ENCODE measurements around the gene MT1F. TPM values are rescaled to one million over a fixed set of nuclear protein-coding genes. Genes with fewer than 3 reads are reported as not detected.

Gene MT1F
- total RNA-seq, 1 experiment from 2014 or later = 7.3 TPM

DNA sequence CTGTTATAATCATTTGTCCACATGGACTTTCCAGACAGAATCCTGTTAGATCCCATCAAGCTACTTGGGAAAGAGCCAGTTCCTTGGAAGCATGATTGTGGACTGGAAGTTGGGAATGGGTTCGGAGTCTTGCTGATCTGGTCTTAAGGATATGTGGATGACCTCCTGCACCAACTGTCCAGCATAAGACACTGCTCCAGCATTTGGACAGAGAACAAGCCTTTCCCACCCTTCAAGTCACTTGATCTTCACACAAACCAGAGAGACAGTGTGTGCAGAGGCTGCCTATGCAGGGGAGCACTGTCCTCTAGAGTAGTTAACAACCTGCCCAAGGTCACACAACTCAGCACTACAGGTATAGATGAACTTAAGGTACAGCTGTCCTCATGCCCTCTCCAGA is 11.9 kb upstream of the MT1F start (continued):
- TF ChIP-seq ZBTB33 (IDR thresholded peaks at IDR 0.05; ENCODE audit: extremely low read depth, insufficient replicate concordance, low read length) (no peak), POLR2A (IDR thresholded peaks at IDR 0.05; ENCODE audit: borderline replicate concordance, extremely low read depth, insufficient read depth, insufficient read length) (no peak), CEBPB (IDR thresholded peaks at IDR 0.05; ENCODE audit: low read depth) (no peak), YY1 (IDR thresholded peaks at IDR 0.05; ENCODE audit: extremely low read depth, insufficient replicate concordance, low read depth, low read length) (no peak), EGR1 (IDR thresholded peaks at IDR 0.05; ENCODE audit: low read depth) (no peak), SP1 (IDR thresholded peaks at IDR 0.05; ENCODE audit: low read depth) (no peak), ELF1 (IDR thresholded peaks at IDR 0.05; ENCODE audit: borderline replicate concordance, low read depth) (no peak), CTCF (IDR thresholded peaks at IDR 0.05 in 2 of 3, conservative IDR thresholded peaks at IDR 0.05 in 1 of 3; ENCODE audit: borderline replicate concordance in 1 of 3, insufficient read depth in 1 of 3, low read depth in 2 of 3, low read length in 2 of 3) (no peak), CBX3 (IDR thresholded peaks at IDR 0.05; ENCODE audit: low read depth) (no peak)

GRCh38 chr16:56647641-56648431 is 9.9 kb upstream of the MT1F start:
- Histone ChIP-seq H3K79me2 (ENCODE audit: insufficient read depth, low read length) (no peaks in the 10 kb centered on the region), H3K4me3 (replicated peaks in 1 of 2; ENCODE audit: low read depth in 1 of 2, low read length in 2 of 2) (no peak overlapping the region), H3K36me3 (ENCODE audit: control insufficient read depth in 1 of 2, insufficient read depth in 2 of 2, low read length in 2 of 2) (no peaks in the 10 kb centered on the region), H3K9me2 (ENCODE audit: insufficient read depth) (no peaks in the 10 kb centered on the region), H3K9ac (ENCODE audit: low read length) (no peak overlapping the region), H3K4me1 (ENCODE audit: control insufficient read depth in 1 of 2, insufficient read depth in 2 of 2, low read length in 2 of 2) (peaks cover 11 to 23% of the 10 kb centered on the region in 2 experiments), H3K9me3 (ENCODE audit: control insufficient read depth in 1 of 2, insufficient read depth in 1 of 2, low read depth in 1 of 2, low read length in 2 of 2) (no peaks in the 10 kb centered on the region), H3K27ac (ENCODE audit: low read depth, low read length) (no peak overlapping the region), H4K20me1 (ENCODE audit: insufficient read depth) (no peaks in the 10 kb centered on the region), H3K4me2 (ENCODE audit: low read length) (no peak overlapping the region), H3K27me3 (ENCODE audit: insufficient read depth, low read length) (no peaks in the 10 kb centered on the region), H2AFZ (ENCODE audit: low read depth, low read length, poor library complexity, severe bottlenecking) (no peak overlapping the region)
- DNase-seq (ENCODE audit: low read depth, low spot score) = no peak
- ChIA-PET RAD21 (ENCODE audit: low non-redundant PET in 1 of 2, low total read pairs in 2 of 2, uncharacterized antibody in 2 of 2, unreplicated experiment in 2 of 2) (no interaction called here), POLR2A (no interaction called here), CTCF (no interaction called here)
- ATAC-seq = no peak
- intact Hi-C loops (cut with micrococcal nuclease) = no loop called here
- BruUV-seq (replicated peaks) = no TSS peak
- TF ChIP-seq ZFX (IDR thresholded peaks at IDR 0.05) = no peak
- no peak for TF ChIP-seq TCF7L2 (IDR thresholded peaks at IDR 0.05; ENCODE audit: borderline replicate concordance, extremely low read depth, insufficient read depth, insufficient read length)
- TF ChIP-seq FOSL1 (IDR thresholded peaks at IDR 0.05; ENCODE audit: low read depth) = no peak
- TF ChIP-seq EZH2phosphoT487 (IDR thresholded peaks at IDR 0.05; ENCODE audit: borderline replicate concordance) = no peak
- TF ChIP-seq, protein P1, sequence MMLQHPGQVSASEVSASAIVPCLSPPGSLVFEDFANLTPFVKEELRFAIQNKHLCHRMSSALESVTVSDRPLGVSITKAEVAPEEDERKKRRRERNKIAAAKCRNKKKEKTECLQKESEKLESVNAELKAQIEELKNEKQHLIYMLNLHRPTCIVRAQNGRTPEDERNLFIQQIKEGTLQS (IDR thresholded peaks at IDR 0.05) = no peak
- no peak for TF ChIP-seq SP1 (IDR thresholded peaks at IDR 0.05; ENCODE audit: low read depth)
- TF ChIP-seq REST (IDR thresholded peaks at IDR 0.05; ENCODE audit: low read depth) = no peak
- TF ChIP-seq EGR1 (IDR thresholded peaks at IDR 0.05; ENCODE audit: low read depth) = no peak
- TF ChIP-seq, protein P2, sequence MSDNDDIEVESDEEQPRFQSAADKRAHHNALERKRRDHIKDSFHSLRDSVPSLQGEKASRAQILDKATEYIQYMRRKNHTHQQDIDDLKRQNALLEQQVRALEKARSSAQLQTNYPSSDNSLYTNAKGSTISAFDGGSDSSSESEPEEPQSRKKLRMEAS (IDR thresholded peaks at IDR 0.05) = no peak

Measured in HCT116 (cell line).